GM13976 (cell line): ENCODE measurements around the gene COL11A1.

ENCODE experiments used
- DNase-seq: peaks from one replicate; pipeline ENCODE4 v3.0.0; 2012; ENCODE audit warnings: low spot score
- in situ Hi-C: fragments of 300-500 bp; cut with MboI; formaldehyde crosslinking; loops from one replicate; pipeline ENCODE4 v1.12.0; 2022; ENCODE audit warnings: low sequenced_read_pairs, mixed read lengths, inconsistent platforms; ENCODE audit not compliant: unreplicated experiment
- TF ChIP-seq, protein P1 (sequence below): IDR thresholded peaks from 2 replicates; pipeline ENCODE4 v1.5.1; 2012; ENCODE audit warnings: borderline replicate concordance, mild to moderate bottlenecking; ENCODE audit not compliant: insufficient read depth; ENCODE audit errors: extremely low read depth, missing control alignments, control extremely low read depth

The COL11A1 gene

DNA sequence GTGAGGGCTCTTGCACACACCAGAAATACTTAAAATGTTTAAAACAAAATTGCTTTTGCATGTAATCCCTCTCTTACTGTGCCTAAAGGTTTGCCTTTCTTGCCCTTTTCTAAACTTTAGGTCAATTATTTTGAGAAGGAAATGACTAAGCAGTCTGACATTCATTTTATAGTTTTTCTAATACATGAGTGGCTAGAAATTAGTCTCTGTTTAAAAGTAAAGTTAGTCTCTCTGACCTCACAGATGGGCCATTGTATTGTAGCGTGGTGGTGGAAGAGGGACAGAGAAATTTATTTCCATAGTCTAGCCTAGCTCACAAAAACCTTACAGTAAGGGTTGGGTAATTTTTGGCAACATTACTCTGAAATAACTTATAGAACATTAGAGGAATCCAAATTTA lies 3.6 kb upstream of the COL11A1 start:
- DNase-seq, result no peak
- in situ Hi-C loops, result no loop called here
- TF ChIP-seq, protein P1, sequence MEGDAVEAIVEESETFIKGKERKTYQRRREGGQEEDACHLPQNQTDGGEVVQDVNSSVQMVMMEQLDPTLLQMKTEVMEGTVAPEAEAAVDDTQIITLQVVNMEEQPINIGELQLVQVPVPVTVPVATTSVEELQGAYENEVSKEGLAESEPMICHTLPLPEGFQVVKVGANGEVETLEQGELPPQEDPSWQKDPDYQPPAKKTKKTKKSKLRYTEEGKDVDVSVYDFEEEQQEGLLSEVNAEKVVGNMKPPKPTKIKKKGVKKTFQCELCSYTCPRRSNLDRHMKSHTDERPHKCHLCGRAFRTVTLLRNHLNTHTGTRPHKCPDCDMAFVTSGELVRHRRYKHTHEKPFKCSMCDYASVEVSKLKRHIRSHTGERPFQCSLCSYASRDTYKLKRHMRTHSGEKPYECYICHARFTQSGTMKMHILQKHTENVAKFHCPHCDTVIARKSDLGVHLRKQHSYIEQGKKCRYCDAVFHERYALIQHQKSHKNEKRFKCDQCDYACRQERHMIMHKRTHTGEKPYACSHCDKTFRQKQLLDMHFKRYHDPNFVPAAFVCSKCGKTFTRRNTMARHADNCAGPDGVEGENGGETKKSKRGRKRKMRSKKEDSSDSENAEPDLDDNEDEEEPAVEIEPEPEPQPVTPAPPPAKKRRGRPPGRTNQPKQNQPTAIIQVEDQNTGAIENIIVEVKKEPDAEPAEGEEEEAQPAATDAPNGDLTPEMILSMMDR, result no peak

- no peak for DNase-seq
- TF ChIP-seq, protein P1, result no peak
- in situ Hi-C loops, result no loop called here
These were observed 2.4 kb upstream of the COL11A1 start for GRCh38 chr1:103110701-103111100.

DNA sequence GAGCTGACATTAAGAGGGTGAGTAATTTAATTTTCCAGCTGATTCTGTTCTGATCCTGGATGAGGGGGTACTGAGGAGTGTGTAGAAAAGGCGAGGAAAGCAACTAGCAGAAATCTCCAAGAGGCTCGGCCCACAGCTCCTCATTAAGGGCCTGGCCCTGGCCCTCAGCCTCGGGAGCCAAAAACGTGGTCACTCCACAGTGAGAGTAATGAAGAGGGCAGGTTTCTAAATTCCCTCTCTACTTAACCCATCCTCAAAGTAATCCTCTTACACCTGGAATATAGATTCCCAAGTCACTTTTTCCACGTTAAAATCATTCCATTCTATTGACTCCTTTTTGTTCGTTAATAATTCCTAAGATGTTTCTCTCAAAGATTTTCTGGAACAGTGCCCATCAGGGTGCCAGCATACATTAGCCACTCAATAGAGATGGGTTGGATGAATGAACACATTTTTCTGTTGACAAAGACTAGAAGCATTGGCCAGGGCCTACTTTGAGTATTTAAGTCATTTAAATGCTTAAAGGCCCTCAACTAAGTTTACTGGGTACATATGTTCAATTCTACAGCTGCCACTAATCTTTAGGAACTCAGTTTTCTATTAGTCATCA lies 1.1 kb upstream of the COL11A1 start:
- in situ Hi-C loops, result no loop called here
- no peak for DNase-seq

GRCh38 chr1:103107741-103108375 lies 464 bp downstream of the COL11A1 start:
- TF ChIP-seq, protein P1, result no peak
- DNase-seq, result no peak
- in situ Hi-C loops, result no loop called here

More for the DNA sequence above, 1.1 kb upstream of the COL11A1 start:
- TF ChIP-seq, protein P1, result no peak

- TF ChIP-seq, protein P1, result peak; percentile 24
- in situ Hi-C loops, result no loop called here
- DNase-seq, result peak; percentile 43
These were observed 1.6 kb downstream of the COL11A1 start for GRCh38 chr1:103106426-103107341.

DNA sequence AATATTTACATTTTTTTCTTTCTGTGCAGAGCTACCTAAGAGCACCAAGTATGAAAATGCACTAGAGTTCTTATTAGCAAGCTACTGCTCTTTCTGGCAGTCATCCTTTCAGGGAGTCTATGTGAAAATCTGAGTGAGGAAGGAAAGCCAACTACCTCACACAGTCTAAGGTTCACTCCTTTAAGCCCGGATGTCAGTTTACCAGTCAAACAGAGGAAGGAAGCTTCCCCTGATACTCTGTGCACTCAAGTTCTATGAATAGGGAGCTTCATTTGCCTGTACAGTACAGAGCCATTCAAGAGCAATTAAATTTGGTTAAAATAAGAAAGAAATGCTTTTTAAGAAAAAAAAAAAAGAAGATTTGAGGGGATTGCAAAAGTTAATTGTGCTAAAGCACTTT lies 6.9 kb downstream of the COL11A1 start:
- in situ Hi-C loops, result no loop called here
- DNase-seq, result no peak
- TF ChIP-seq, protein P1, result no peak
